Measurements from ENCODE around the gene COL9A1. TPM values are rescaled to one million over a fixed set of nuclear protein-coding genes. Genes with fewer than 3 reads are reported as not detected.
A peak's percentile ranks its signal among the peaks of the same experiment; 100 is the strongest.

The COL9A1 gene
- total and polyA plus RNA-seq, 9 of the 15 experiments (the other 6 are each of a cell fraction or from before 2014, with no cell fraction given) = 0.01 to 0.13 (median 0.06) TPM; not detected in 1

DNA sequence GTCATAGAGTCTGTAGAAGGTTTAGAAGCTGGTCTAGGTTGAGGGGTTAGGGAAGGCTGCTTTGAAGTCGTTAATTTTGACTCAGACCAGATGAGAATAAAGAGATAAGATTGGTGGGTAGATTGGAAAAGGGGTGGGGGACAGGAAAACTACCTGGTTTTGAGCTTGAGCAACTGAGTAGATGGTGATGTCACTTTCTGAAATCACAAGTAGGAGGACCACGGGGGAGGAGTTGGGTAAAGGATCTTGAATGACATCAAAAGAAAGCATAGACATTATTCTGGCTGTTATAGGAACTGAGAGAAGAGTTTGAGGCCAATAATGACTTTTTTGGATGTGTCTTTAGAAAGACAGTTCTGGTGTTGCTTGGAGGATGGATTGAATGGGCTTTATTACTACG, 4.1 kb upstream of the COL9A1 start (continued):
- TF ChIP-seq CHD4 (IDR thresholded peaks at IDR 0.05; ENCODE audit: insufficient read depth, insufficient replicate concordance, low read depth, low read length, poor library complexity, severe bottlenecking) = no peak
- TF ChIP-seq FOXK1 (CRISPR knock-in tag; IDR thresholded peaks at IDR 0.05; ENCODE audit: borderline replicate concordance) = no peak
- TF ChIP-seq ATF1 (CRISPR knock-in tag; IDR thresholded peaks at IDR 0.05) = no peak
- 0 out of 2 replicates have a peak, but pooled peaks have one; percentile 12 for TF ChIP-seq ATF1 (tag; IDR thresholded peaks at IDR 0.05)
- TF ChIP-seq ZNF586 (CRISPR knock-in tag; conservative IDR thresholded peaks at IDR 0.05) = no peak
- no peak for TF ChIP-seq ZNF311 (CRISPR knock-in tag; IDR thresholded peaks at IDR 0.05)
- TF ChIP-seq U2AF2 (optimal IDR thresholded peaks at IDR 0.05; ENCODE audit: low read depth, low read length) = no peak
- no peak for TF ChIP-seq ZNF232 (CRISPR knock-in tag; IDR thresholded peaks at IDR 0.05)
- TF ChIP-seq TRIM28 (IDR thresholded peaks at IDR 0.05) = no peak
- TF ChIP-seq, protein P1, sequence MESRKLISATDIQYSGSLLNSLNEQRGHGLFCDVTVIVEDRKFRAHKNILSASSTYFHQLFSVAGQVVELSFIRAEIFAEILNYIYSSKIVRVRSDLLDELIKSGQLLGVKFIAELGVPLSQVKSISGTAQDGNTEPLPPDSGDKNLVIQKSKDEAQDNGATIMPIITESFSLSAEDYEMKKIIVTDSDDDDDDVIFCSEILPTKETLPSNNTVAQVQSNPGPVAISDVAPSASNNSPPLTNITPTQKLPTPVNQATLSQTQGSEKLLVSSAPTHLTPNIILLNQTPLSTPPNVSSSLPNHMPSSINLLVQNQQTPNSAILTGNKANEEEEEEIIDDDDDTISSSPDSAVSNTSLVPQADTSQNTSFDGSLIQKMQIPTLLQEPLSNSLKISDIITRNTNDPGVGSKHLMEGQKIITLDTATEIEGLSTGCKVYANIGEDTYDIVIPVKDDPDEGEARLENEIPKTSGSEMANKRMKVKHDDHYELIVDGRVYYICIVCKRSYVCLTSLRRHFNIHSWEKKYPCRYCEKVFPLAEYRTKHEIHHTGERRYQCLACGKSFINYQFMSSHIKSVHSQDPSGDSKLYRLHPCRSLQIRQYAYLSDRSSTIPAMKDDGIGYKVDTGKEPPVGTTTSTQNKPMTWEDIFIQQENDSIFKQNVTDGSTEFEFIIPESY (CRISPR knock-in tag; IDR thresholded peaks at IDR 0.05) = no peak
- TF ChIP-seq ZNF408 (CRISPR knock-in tag; IDR thresholded peaks at IDR 0.05; ENCODE audit: low read depth) = no peak
- peak; percentile 19; a peak in 2 of 4 replicates for TF ChIP-seq TRIM24 (IDR thresholded peaks at IDR 0.05)
- TF ChIP-seq ZNF263 (CRISPR knock-in tag; IDR thresholded peaks at IDR 0.05; ENCODE audit: borderline replicate concordance) = peak; percentile 75; the same call in 1 of the 2 replicates
- TF ChIP-seq SAFB2 (IDR thresholded peaks at IDR 0.05; ENCODE audit: borderline replicate concordance, low read depth, low read length, severe bottlenecking) = no peak
- TF ChIP-seq GTF2A2 (tag; IDR thresholded peaks at IDR 0.05) = no peak
- TF ChIP-seq MAFG (tag; conservative IDR thresholded peaks at IDR 0.05) = no peak
- no peak for TF ChIP-seq ZNF57 (CRISPR knock-in tag; IDR thresholded peaks at IDR 0.05)
- no peak for TF ChIP-seq RBM15 (IDR thresholded peaks at IDR 0.05; ENCODE audit: insufficient read depth, low read length)
- TF ChIP-seq ZNF436 (CRISPR knock-in tag; IDR thresholded peaks at IDR 0.05) = no peak
- TF ChIP-seq CEBPG (CRISPR knock-in tag; IDR thresholded peaks at IDR 0.05) = no peak
- peak in 1 of 2 experiments; percentile 71; a peak in 2 of 4 replicates for TF ChIP-seq CEBPG (tag; conservative IDR thresholded peaks at IDR 0.05 in 1 of 2, IDR thresholded peaks at IDR 0.05 in 1 of 2)
- TF ChIP-seq SREBF2 (CRISPR knock-in tag; IDR thresholded peaks at IDR 0.05) = no peak
- TF ChIP-seq NFXL1 (CRISPR knock-in tag; IDR thresholded peaks at IDR 0.05) = no peak
- TF ChIP-seq CBFB (CRISPR knock-in tag; IDR thresholded peaks at IDR 0.05) = no peak
- TF ChIP-seq, protein P2, sequence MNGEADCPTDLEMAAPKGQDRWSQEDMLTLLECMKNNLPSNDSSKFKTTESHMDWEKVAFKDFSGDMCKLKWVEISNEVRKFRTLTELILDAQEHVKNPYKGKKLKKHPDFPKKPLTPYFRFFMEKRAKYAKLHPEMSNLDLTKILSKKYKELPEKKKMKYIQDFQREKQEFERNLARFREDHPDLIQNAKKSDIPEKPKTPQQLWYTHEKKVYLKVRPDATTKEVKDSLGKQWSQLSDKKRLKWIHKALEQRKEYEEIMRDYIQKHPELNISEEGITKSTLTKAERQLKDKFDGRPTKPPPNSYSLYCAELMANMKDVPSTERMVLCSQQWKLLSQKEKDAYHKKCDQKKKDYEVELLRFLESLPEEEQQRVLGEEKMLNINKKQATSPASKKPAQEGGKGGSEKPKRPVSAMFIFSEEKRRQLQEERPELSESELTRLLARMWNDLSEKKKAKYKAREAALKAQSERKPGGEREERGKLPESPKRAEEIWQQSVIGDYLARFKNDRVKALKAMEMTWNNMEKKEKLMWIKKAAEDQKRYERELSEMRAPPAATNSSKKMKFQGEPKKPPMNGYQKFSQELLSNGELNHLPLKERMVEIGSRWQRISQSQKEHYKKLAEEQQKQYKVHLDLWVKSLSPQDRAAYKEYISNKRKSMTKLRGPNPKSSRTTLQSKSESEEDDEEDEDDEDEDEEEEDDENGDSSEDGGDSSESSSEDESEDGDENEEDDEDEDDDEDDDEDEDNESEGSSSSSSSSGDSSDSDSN (IDR thresholded peaks at IDR 0.05; ENCODE audit: borderline replicate concordance in 1 of 2, low read depth in 2 of 2, low read length in 2 of 2) = no peak
- TF ChIP-seq, protein P3, sequence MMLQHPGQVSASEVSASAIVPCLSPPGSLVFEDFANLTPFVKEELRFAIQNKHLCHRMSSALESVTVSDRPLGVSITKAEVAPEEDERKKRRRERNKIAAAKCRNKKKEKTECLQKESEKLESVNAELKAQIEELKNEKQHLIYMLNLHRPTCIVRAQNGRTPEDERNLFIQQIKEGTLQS (IDR thresholded peaks at IDR 0.05) = peak; percentile 70
- TF ChIP-seq, protein P3 (CRISPR knock-in tag; conservative IDR thresholded peaks at IDR 0.05) = no peak

All from K562 (cell line).